Stimulated activated CD4-positive, alpha-beta T cell treated with anti-CD3 and anti-CD28 coated beads, Interleukin-15, amount 100 ng/mL, for 24 hours (primary cell): ENCODE data around the gene SIAE.
"Not testable (repeated sequence)": the region's sequence is repeated elsewhere in the genome, so short reads cannot be mapped to it uniquely, and the experiment has no call there.

Experiments
- DNase-seq: peaks from one replicate; pipeline ENCODE4 v3.0.0-alpha.2; 2020

Gene SIAE

GRCh38 chr11:124622531-124623451 is 50.7 kb downstream of the SIAE start, which contains the start of gene TBRG1:
Gene TBRG1 (plus strand): TSS chr11:124622864. CDS start chr11:124623084, 220 bp downstream.
- peak; percentile 89 for DNase-seq

GRCh38 chr11:124618863-124619262 is 54.7 kb downstream of the SIAE start:
- DNase-seq: no peak

- no peak for DNase-seq
These were observed 60.8 kb downstream of the SIAE start for GRCh38 chr11:124612567-124613246.

GRCh38 chr11:124612045-124612444 is 61.5 kb downstream of the SIAE start:
- peak; percentile 16 for DNase-seq

- no peak for DNase-seq
These were observed 62.5 kb downstream of the SIAE start, which contains the start of gene PANX3 for GRCh38 chr11:124611064-124611463. Gene PANX3 (plus strand): TSS chr11:124611428. CDS start chr11:124611557, 129 bp downstream.

- DNase-seq: no peak
These were observed 63.2 kb downstream of the SIAE start for GRCh38 chr11:124610295-124610694.

- no peak for DNase-seq
These were observed 65.4 kb downstream of the SIAE start for GRCh38 chr11:124608147-124608546.

GRCh38 chr11:124605719-124606118 is 67.8 kb downstream of the SIAE start:
- DNase-seq: no peak

- not testable (repeated sequence) for DNase-seq
These were observed 70.8 kb downstream of the SIAE start for GRCh38 chr11:124602723-124603122.

- DNase-seq: no peak
These were observed 71.3 kb downstream of the SIAE start for GRCh38 chr11:124602193-124602592.

- no peak for DNase-seq
These were observed 72.8 kb downstream of the SIAE start for GRCh38 chr11:124600621-124601320.

- no peak for DNase-seq
These were observed 75.9 kb downstream of the SIAE start for GRCh38 chr11:124597626-124598025.

- no peak for DNase-seq
These were observed 78.2 kb downstream of the SIAE start for GRCh38 chr11:124595302-124595701.

GRCh38 chr11:124592627-124593026 is 80.9 kb downstream of the SIAE start:
- DNase-seq: no peak

GRCh38 chr11:124591430-124591829 is 82.1 kb downstream of the SIAE start:
- DNase-seq: no peak

- DNase-seq: peak; percentile 62
These were observed 87.2 kb downstream of the SIAE start for GRCh38 chr11:124586238-124586860.

GRCh38 chr11:124584681-124585372 is 88.7 kb downstream of the SIAE start:
- DNase-seq: no peak

GRCh38 chr11:124583781-124584180 is 89.8 kb downstream of the SIAE start:
- no peak for DNase-seq
